ENCODE results near the gene SPTB.

SPTB gene

GRCh38 chr14:64831419-64831818 is 48.3 kb downstream of the SPTB start:
- H3K4me2 ChIP-seq (ENCODE audit: low read depth, low read length, poor library complexity, severe bottlenecking) = no peak overlapping the region
- no peaks in the 10 kb centered on the region for H3K36me3 ChIP-seq (ENCODE audit: low read length)
- no peak overlapping the region for H3K9ac ChIP-seq (ENCODE audit: low read length)
- no peak overlapping the region for H3K4me3 ChIP-seq (ENCODE audit: insufficient read depth, low read length, poor library complexity, severe bottlenecking)
- no peaks in the 10 kb centered on the region for H3F3A ChIP-seq (ENCODE audit: insufficient read depth)
- H3K9me3 ChIP-seq (ENCODE audit: insufficient read depth, low read length) = no peaks in the 10 kb centered on the region
- H3K79me2 ChIP-seq (ENCODE audit: insufficient read depth, low read length) = no peaks in the 10 kb centered on the region
- no peaks in the 10 kb centered on the region for H3K27me3 ChIP-seq (ENCODE audit: low read length)
- no peak overlapping the region for H2AFZ ChIP-seq (ENCODE audit: low read depth, low read length, severe bottlenecking)
- H3K27ac ChIP-seq (ENCODE audit: low read depth, low read length) = no peak overlapping the region
- H3K9me2 ChIP-seq (replicated peaks; ENCODE audit: insufficient read depth, low read length) = no peaks in the 10 kb centered on the region
- TF ChIP-seq, protein P1, sequence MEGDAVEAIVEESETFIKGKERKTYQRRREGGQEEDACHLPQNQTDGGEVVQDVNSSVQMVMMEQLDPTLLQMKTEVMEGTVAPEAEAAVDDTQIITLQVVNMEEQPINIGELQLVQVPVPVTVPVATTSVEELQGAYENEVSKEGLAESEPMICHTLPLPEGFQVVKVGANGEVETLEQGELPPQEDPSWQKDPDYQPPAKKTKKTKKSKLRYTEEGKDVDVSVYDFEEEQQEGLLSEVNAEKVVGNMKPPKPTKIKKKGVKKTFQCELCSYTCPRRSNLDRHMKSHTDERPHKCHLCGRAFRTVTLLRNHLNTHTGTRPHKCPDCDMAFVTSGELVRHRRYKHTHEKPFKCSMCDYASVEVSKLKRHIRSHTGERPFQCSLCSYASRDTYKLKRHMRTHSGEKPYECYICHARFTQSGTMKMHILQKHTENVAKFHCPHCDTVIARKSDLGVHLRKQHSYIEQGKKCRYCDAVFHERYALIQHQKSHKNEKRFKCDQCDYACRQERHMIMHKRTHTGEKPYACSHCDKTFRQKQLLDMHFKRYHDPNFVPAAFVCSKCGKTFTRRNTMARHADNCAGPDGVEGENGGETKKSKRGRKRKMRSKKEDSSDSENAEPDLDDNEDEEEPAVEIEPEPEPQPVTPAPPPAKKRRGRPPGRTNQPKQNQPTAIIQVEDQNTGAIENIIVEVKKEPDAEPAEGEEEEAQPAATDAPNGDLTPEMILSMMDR (IDR thresholded peaks at IDR 0.05; ENCODE audit: insufficient read depth, low read length, poor library complexity, severe bottlenecking) = no peak
- no peak for TF ChIP-seq EZH2phosphoT487 (conservative IDR thresholded peaks at IDR 0.05; ENCODE audit: low read length)
- no peaks in the 10 kb centered on the region for H4K20me1 ChIP-seq (ENCODE audit: low read depth, low read length)

- Histone ChIP-seq H3K27ac (ENCODE audit: low read depth, low read length) (no peak overlapping the region), H3F3A (ENCODE audit: insufficient read depth) (no peaks in the 10 kb centered on the region), H2AFZ (ENCODE audit: low read depth, low read length, severe bottlenecking) (no peak overlapping the region), H3K4me2 (ENCODE audit: low read depth, low read length, poor library complexity, severe bottlenecking) (no peak overlapping the region), H3K36me3 (ENCODE audit: low read length) (no peaks in the 10 kb centered on the region), H3K27me3 (ENCODE audit: low read length) (no peaks in the 10 kb centered on the region), H3K9ac (ENCODE audit: low read length) (no peak overlapping the region), H3K79me2 (ENCODE audit: insufficient read depth, low read length) (no peaks in the 10 kb centered on the region), H3K4me3 (ENCODE audit: insufficient read depth, low read length, poor library complexity, severe bottlenecking) (no peak overlapping the region), H3K9me2 (replicated peaks; ENCODE audit: insufficient read depth, low read length) (no peaks in the 10 kb centered on the region), H3K9me3 (ENCODE audit: insufficient read depth, low read length) (no peaks in the 10 kb centered on the region), H4K20me1 (ENCODE audit: low read depth, low read length) (no peaks in the 10 kb centered on the region)
- TF ChIP-seq, protein P1 (IDR thresholded peaks at IDR 0.05; ENCODE audit: insufficient read depth, low read length, poor library complexity, severe bottlenecking) = no peak
- no peak for TF ChIP-seq EZH2phosphoT487 (conservative IDR thresholded peaks at IDR 0.05; ENCODE audit: low read length)
Measured at GRCh38 chr14:64830961-64831360, 48.7 kb downstream of the SPTB start.

DNA sequence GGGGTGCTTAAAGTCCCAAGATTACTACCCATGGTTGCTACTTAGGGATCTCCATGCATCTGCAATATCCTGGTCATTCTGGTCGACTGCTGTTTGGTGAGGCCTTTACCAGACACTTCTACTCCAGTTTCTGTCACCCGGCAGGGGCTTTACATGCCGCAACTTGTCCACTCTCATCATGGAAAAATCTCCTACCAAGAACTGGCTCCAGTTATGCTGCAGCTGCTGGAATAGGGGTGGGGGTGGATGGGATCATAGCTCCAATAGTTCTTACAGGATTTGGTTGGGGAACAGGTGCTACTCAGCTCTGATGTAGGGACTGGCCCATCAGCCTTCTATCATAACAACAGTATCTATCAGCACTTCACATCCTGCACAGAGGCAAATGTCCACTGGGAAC is 51.6 kb downstream of the SPTB start:
- Histone ChIP-seq H2AFZ (ENCODE audit: low read depth, low read length, severe bottlenecking) (no peak overlapping the region), H3K79me2 (ENCODE audit: insufficient read depth, low read length) (no peaks in the 10 kb centered on the region), H3K9ac (ENCODE audit: low read length) (no peak overlapping the region), H3K27ac (ENCODE audit: low read depth, low read length) (no peak overlapping the region), H3K9me2 (replicated peaks; ENCODE audit: insufficient read depth, low read length) (no peaks in the 10 kb centered on the region), H3K4me2 (ENCODE audit: low read depth, low read length, poor library complexity, severe bottlenecking) (no peak overlapping the region), H3K36me3 (ENCODE audit: low read length) (no peaks in the 10 kb centered on the region), H3K9me3 (ENCODE audit: insufficient read depth, low read length) (no peaks in the 10 kb centered on the region), H4K20me1 (ENCODE audit: low read depth, low read length) (no peaks in the 10 kb centered on the region), H3F3A (ENCODE audit: insufficient read depth) (no peaks in the 10 kb centered on the region), H3K27me3 (ENCODE audit: low read length) (no peaks in the 10 kb centered on the region), H3K4me3 (ENCODE audit: insufficient read depth, low read length, poor library complexity, severe bottlenecking) (no peak overlapping the region)
- TF ChIP-seq, protein P1 (IDR thresholded peaks at IDR 0.05; ENCODE audit: insufficient read depth, low read length, poor library complexity, severe bottlenecking) = no peak
- TF ChIP-seq EZH2phosphoT487 (conservative IDR thresholded peaks at IDR 0.05; ENCODE audit: low read length) = no peak

Measured in SU-DHL-6 (cell line).